Motor neuron (in vitro differentiated cells): ENCODE results near the gene ZNF688. TPM values are rescaled to one million over a fixed set of nuclear protein-coding genes. Genes with fewer than 3 reads are reported as not detected.

Source experiments
- ATAC-seq, 8 experiments: fragments of 200-7000 bp; cut with Tn5 transposase; replicated peaks in 6 of 8; 2 replicates each; pipeline ENCODE4 v1.8.0; 2021; ENCODE audit warnings: mild to moderate bottlenecking in 8 of 8, moderate library complexity in 8 of 8
- H3K27ac ChIP-seq, 2 donors: fragments of 250-450 bp; sonication (Bioruptor Pico); 2 replicates each; pipeline ENCODE4 v1.9.0; 2021; ENCODE audit warnings: antibody characterized with exemption in 2 of 2, mild to moderate bottlenecking in 2 of 2, moderate library complexity in 1 of 2
- H3K4me1 ChIP-seq, 2 donors: fragments of 250-450 bp; sonication (Bioruptor Pico); replicated peaks in 1 of 2; 2 replicates each; pipeline ENCODE4 v1.6.1; 2021; ENCODE audit warnings: antibody characterized with exemption in 2 of 2, mild to moderate bottlenecking in 2 of 2, moderate library complexity in 1 of 2
- H3K4me3 ChIP-seq, 5 donors: fragments of 250-450 bp; sonication (Bioruptor Pico); 2 replicates each; pipeline ENCODE4 v1.9.0; 2021; ENCODE audit warnings: antibody characterized with exemption in 5 of 5, mild to moderate bottlenecking in 5 of 5, moderate library complexity in 4 of 5
- WGBS, 10 experiments: fragments of 450-650 bp; shearing (Covaris generic); methylation state at CpG; one replicate each; pipeline ENCODE4 v1.0.0; 2022; 5-methylcytosine and 5-hydroxymethylcytosine counted together
- in situ Hi-C, 9 experiments: fragments of 400-800 bp; cut with MboI; loops; one replicate each; pipeline ENCODE4 v1.15.0; 2021; ENCODE audit warnings: low sequenced_read_pairs in 9 of 9, low pct_unique_long_range_greater_than_20kb in 2 of 9; ENCODE audit not compliant: unreplicated experiment in 9 of 9
- total RNA-seq, 8 experiments: library from RNA; unstranded; fragments of 300-600 nt; gene quantifications; 2 replicates each; pipeline versions ENCODE4 v1.2.3 to v1.2.4, GENCODE V29; 2022

The ZNF688 gene
- total RNA-seq, 8 experiments from 2014 or later = 4.5 to 13.8 (median 8.0) TPM

- Histone ChIP-seq H3K27ac (no peak overlapping the region), H3K4me1 (peaks cover 9% of the 10 kb centered on the region in 2 donors), H3K4me3 (no peak overlapping the region)
- WGBS, 10 experiments = 45 to 100% (median 80%) methylated on average over 1 of the region's 1 CpG; no CpG with 5 or more reads in 5 of the 10 experiments
- in situ Hi-C loops = no loop called here
- no peak for ATAC-seq
These were observed 3.2 kb upstream of the ZNF688 start for GRCh38 chr16:30574678-30575077.

GRCh38 chr16:30570636-30571444, 674 bp downstream of the ZNF688 start:
- peak in 6 of 8 experiments; percentile 0 to 1 (median 0) for ATAC-seq
- in situ Hi-C loops = no loop called here

DNA sequence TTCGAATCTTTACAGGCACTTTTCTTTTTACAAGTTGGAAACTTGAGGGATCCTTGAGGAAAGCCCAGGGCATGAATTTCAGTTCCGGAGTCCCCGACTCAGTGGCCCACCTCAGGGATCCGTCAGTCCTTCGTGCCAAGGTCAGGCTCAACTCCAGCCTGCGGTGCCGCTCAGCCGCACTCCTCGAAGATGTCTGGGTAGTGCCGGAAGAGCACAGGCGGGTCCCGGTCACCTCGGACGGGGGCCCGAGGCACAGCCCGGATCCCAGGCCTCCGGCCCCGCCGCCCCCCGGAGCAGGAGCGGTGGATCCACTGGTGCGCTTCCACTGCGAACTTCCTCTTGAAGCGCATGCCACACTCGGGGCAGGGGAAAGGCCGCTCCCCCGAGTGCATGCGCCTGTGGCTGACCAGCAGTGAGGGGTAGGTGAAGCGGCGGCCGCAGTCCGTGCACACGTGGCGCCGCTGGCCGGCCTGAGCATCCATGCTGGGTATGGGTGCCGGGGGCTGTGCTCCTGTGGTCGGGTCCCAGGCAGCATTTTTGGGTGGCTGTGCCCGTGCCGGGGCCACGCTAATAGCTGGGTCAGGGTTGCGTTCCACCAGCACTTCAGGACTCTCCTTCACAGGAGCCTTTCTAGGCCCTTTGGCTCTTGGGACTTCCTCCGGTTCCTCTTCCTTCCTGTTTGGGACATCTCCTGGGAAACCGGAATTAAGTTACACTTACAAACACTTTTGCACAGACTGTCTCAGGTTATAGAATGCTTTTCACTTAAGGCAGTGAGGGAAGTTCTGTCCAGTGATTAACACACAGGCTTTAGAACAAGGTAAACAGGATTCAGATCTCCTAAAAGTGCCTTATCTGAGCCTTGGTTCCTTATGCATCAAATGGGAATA, 1.5 kb downstream of the ZNF688 start:
- Histone ChIP-seq H3K4me3 (peak overlapping the region in 3 of 5 donors; percentile 58 to 68 (median 60)), H3K4me1 (peaks cover 16 to 26% of the 10 kb centered on the region in 2 donors), H3K27ac (peak overlapping the region; percentile 96 to 97)
- in situ Hi-C loops = no loop called here
- WGBS, 10 experiments = 72 to 100% (median 90%) methylated on average over 1 to 17 of the region's 44 CpGs; no CpG with 5 or more reads in 3 of the 10 experiments
- no peak for ATAC-seq

More at GRCh38 chr16:30570636-30571444, 674 bp downstream of the ZNF688 start:
- Histone ChIP-seq H3K4me1 (peaks cover 16 to 26% of the 10 kb centered on the region in 2 donors), H3K27ac (peak overlapping the region; percentile 96 to 97), H3K4me3 (peak overlapping the region; percentile 50 to 68 (median 60))
- WGBS, 10 experiments = 15 to 80% (median 45%) methylated on average over 1 to 6 of the region's 22 CpGs; no CpG with 5 or more reads in 1 of the 10 experiments

DNA sequence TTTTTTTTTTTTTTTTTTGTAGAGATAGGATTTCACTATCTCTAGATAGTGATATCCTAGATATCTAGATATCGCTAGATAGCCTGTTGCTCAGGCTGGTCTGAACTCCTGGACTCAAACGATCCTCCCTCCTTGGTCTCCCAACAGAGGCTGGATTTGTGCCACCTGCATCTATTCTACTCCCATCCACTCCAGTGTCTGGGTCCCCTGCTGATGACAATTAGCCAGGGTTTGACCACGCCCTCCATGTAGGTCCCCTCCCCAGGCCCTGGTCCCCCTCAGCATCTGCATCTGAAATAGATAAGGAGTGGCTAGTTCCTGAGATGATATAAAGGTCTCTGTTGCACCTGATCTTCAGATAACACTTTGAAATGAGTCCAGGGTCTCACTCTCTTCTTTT, 2.2 kb downstream of the ZNF688 start:
- no peak overlapping the region for H3K4me3 ChIP-seq
- ATAC-seq = no peak
- WGBS, 10 experiments = 17 to 100% (median 79%) methylated on average over 1 to 3 of the region's 3 CpGs; no CpG with 5 or more reads in 4 of the 10 experiments
- no peak overlapping the region for H3K27ac ChIP-seq
- in situ Hi-C loops = no loop called here
- peaks cover 16 to 26% of the 10 kb centered on the region in 2 donors for H3K4me1 ChIP-seq

GRCh38 chr16:30567991-30568638, 3.4 kb downstream of the ZNF688 start:
- Histone ChIP-seq H3K4me3 (no peak overlapping the region), H3K27ac (peak overlapping the region in 1 of 2 donors; percentile 77), H3K4me1 (peaks cover 16 to 26% of the 10 kb centered on the region in 2 donors)
- peak in 5 of 8 experiments; percentile 2 to 30 (median 12) for ATAC-seq
- WGBS, 10 experiments = 0 to 67% (median 34%) methylated on average over 1 to 6 of the region's 6 CpGs; no CpG with 5 or more reads in 1 of the 10 experiments
- in situ Hi-C loops = no loop called here

GRCh38 chr16:30567160-30567990, 4.1 kb downstream of the ZNF688 start:
- in situ Hi-C loops = no loop called here
- Histone ChIP-seq H3K4me1 (peaks cover 16 to 26% of the 10 kb centered on the region in 2 donors), H3K4me3 (no peak overlapping the region), H3K27ac (peak overlapping the region in 1 of 2 donors; percentile 48)
- 40 to 100% (median 80%) methylated on average over 1 to 12 of the region's 14 CpGs; no CpG with 5 or more reads in 1 of the 10 experiments for WGBS, 10 experiments
- ATAC-seq = no peak

DNA sequence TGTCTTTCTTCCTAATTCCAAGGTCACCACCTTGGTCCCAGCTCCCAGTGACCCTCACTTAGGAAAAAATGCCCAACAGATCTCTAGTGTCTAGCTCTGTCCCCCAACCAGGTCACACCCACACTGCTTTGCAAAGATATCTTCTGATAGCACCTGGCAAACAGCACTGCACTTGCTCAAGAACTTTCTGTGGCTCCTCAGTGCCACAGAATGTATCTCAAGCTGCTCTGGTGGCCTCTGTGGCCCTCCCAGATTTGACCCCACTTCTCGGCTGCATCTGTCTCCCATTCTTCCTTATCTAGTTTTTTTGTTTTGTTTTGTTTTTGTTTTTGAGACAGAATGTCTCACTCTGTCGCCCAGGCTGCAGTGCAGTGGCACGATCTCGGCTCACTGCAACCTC, 5.0 kb downstream of the ZNF688 start:
- Histone ChIP-seq H3K4me1 (peaks cover 16 to 26% of the 10 kb centered on the region in 2 donors), H3K27ac (no peak overlapping the region), H3K4me3 (no peak overlapping the region)
- in situ Hi-C loops = no loop called here
- WGBS, 10 experiments = 0 to 100% (median 82%) methylated on average over 1 to 4 of the region's 4 CpGs; no CpG with 5 or more reads in 5 of the 10 experiments
- no peak for ATAC-seq

GRCh38 chr16:30565984-30566383, 5.5 kb downstream of the ZNF688 start:
- Histone ChIP-seq H3K4me1 (peaks cover 16 to 26% of the 10 kb centered on the region in 2 donors), H3K27ac (no peak overlapping the region), H3K4me3 (no peak overlapping the region)
- no peak for ATAC-seq
- in situ Hi-C loops = no loop called here
- WGBS, 10 experiments = 47 to 100% (median 63%) methylated on average over 1 to 8 of the region's 8 CpGs; no CpG with 5 or more reads in 1 of the 10 experiments

DNA sequence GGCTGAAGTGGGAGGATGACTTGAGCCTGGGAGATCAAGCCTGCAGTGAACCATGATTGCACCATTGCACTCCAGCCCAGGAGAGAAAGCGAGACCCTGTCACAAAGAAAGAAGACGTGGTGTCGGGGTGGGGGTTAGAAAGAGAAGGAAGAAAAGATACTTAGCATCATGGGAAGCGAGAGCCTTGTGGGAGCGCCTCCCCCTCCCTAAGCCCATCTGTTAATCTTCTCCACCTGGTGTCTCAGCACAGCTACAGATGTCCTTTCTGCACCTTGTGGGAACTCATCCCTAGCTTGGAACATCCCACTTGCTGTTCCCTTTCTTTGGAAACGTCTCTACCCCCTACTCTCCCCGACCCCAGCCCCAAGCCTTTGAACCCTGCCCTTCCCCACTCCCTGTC, 6.0 kb downstream of the ZNF688 start:
- no peak for ATAC-seq
- in situ Hi-C loops = no loop called here
- Histone ChIP-seq H3K4me1 (peaks cover 12 to 23% of the 10 kb centered on the region in 2 donors), H3K4me3 (no peak overlapping the region), H3K27ac (no peak overlapping the region)
- 56 to 80% (median 73%) methylated on average over 1 to 5 of the region's 7 CpGs; no CpG with 5 or more reads in 6 of the 10 experiments for WGBS, 10 experiments

DNA sequence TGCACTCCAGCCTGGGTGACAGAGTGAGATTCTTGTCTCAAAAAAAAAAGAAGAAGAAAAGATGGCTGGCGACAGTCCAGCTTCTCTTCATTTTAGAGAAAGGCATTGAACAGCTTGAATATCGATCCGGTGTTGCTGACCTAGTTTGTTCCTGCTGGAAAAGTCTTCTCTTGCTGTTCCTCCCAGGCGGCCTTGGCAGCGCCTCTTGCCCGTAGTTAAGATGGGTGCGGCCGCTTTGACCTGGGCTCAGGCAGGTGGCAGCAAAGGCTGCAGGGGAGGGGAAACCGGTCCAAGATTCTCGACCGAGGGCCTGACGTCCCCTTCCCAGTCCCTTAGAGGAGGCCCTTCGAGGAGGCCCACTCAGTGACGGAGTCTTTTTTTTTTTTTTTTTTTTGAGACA, 9.5 kb downstream of the ZNF688 start:
- H3K4me1 ChIP-seq = peaks cover 7 to 8% of the 10 kb centered on the region in 2 donors
- in situ Hi-C loops = no loop called here
- WGBS, 10 experiments = 91 to 100% (median 95%) methylated on average over 1 to 12 of the region's 14 CpGs; no CpG with 5 or more reads in 3 of the 10 experiments
- H3K27ac ChIP-seq = no peak overlapping the region
- ATAC-seq = no peak
- no peak overlapping the region for H3K4me3 ChIP-seq

DNA sequence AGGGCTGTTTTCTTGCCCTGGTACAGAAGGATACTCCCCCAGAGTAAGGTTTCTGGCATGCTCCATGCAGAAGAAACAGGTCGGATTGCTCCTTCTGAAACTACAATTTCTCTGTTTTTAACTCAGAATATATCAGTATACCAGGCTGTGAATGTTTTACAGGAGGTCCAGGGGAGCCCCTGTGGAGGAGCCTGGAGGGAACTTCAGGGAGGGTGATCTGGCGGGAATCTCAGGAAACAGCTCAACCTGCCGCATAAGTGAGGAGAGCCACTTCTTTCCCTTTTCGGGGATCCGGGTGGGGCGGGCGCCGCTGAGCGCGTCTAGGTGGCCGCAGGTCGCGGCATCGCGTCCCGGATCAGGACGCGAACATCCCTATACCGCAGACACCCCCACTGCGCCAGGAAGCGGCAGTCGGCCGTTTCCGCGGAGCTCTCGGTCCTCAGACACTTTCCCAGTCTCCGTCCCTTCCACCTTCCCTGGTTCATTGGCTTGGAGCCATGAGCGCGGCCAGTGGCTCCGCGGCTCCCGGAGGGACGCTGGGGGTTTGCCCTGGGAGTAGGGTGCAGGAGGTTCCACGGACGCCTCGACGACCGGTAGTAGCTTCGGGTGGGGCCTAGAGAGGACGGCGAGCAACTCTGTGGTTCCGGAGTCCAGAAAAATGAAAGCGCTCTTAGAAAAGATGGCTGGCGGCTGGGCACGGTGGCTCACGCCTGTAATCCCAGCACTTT, 10.3 kb downstream of the ZNF688 start:
- Histone ChIP-seq H3K27ac (no peak overlapping the region), H3K4me3 (no peak overlapping the region), H3K4me1 (peaks cover 12 to 15% of the 10 kb centered on the region in 2 donors)
- 13 to 85% (median 74%) methylated on average over 1 to 15 of the region's 46 CpGs; no CpG with 5 or more reads in 1 of the 10 experiments for WGBS, 10 experiments
- in situ Hi-C loops = no loop called here
- ATAC-seq = no peak
